ENCODE measurements around the gene DPP6.

DNA sequence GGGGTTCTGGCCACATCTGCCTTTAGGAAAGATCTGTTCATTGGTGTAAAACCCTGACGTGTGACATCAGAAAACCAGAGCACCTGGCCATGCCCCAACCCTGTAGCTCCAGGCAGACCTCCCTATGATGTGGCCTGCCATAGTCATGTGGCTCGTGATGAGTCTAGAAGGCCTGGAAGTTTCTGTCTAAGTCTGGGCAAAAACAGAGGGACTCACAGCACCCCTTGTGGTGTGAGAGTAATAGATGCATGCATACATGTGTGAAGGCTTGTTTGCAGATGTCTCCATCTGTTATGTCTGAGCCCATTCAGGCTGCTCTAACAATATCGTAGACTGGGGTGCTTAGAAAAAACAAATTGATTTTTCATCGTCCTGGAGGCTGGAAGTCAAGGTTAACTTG is 641.5 kb downstream of the DPP6 start:
- TF ChIP-seq, protein P1, sequence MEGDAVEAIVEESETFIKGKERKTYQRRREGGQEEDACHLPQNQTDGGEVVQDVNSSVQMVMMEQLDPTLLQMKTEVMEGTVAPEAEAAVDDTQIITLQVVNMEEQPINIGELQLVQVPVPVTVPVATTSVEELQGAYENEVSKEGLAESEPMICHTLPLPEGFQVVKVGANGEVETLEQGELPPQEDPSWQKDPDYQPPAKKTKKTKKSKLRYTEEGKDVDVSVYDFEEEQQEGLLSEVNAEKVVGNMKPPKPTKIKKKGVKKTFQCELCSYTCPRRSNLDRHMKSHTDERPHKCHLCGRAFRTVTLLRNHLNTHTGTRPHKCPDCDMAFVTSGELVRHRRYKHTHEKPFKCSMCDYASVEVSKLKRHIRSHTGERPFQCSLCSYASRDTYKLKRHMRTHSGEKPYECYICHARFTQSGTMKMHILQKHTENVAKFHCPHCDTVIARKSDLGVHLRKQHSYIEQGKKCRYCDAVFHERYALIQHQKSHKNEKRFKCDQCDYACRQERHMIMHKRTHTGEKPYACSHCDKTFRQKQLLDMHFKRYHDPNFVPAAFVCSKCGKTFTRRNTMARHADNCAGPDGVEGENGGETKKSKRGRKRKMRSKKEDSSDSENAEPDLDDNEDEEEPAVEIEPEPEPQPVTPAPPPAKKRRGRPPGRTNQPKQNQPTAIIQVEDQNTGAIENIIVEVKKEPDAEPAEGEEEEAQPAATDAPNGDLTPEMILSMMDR (IDR thresholded peaks at IDR 0.05): peak; percentile 5
- TF ChIP-seq EZH2 (IDR thresholded peaks at IDR 0.05): no peak
- TF ChIP-seq EZH2phosphoT487 (IDR thresholded peaks at IDR 0.05): no peak

All from neural progenitor cell (in vitro differentiated cells).